Astrocyte of the hippocampus (primary cell): ENCODE results near the gene MAPKAPK3.

Experiments used
- DNase-seq: peaks from one replicate; pipeline ENCODE4 v3.0.0; 2011; ENCODE audit warnings: low read depth, low spot score

Gene MAPKAPK3

DNA sequence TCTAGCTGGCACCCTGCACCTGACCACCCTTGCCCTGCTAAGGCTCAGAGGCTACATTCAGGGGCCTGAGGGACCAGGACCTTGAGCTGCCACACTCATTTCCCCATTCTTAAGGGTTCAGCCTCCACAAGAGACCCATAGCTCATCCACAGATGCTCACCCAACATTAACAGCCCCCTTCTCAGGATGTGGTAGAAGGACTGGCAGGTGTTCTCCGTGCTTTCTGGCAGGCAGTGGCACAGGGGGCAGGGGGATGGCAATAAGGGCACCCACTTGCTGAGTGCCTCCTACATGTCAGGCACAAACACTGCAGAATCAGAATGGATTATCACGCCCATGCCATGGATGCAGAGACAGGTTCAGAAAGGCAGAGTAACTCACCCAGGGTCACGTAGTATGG lies 9.4 kb downstream of the MAPKAPK3 start:
- no peak for DNase-seq

DNA sequence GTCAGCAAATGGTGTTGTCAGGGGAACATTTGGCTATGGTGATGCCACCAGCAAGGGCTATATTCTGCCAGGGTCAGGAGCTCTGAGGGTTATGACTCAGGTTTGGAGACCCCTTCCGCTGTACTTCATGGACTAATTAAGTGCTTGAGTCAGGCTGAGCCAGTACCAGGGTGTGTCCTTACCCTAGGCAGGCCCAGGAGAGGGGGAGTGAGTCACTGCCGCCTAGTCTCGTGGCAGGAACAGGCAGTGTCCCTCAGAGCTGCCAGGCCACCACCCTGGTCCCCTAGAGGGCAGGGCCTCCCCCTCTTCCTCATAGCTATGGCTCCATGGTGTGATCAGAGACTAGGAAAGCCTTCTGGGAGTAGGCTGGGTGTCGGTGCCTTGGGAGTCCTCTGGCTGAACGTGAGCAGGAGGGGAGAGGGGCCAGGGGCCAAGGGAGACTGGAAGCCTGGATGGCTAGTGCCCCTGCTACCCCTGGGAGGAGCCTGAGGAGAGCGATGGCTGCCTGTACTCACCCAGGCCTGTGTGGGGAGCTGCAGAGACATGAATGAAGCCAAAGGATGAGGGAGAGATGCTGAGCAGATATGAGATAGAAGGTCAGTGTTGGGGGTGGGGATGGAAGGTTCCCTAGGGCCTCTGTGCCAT lies 10.6 kb downstream of the MAPKAPK3 start:
- peak; percentile 79 for DNase-seq

DNA sequence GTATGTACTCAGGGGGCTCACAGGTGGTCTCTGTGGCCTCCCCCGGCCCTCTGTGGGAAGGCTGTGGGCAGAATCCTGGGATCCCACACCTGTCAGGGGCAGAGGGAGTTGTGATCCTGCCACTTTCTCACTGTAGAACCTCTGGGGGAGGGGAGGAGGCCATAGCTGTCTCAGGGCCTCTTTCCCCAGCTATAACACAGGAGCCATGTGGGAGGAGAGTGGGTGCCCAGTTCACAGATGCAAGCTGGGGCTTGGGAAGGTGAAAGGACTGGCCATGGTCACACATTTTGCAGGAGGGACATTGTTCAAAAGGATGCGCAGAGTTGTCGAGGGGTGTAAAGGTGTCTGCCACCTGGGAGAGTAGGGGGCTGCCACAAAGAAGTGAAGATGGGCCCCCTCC lies 11.7 kb downstream of the MAPKAPK3 start:
- no peak for DNase-seq

DNA sequence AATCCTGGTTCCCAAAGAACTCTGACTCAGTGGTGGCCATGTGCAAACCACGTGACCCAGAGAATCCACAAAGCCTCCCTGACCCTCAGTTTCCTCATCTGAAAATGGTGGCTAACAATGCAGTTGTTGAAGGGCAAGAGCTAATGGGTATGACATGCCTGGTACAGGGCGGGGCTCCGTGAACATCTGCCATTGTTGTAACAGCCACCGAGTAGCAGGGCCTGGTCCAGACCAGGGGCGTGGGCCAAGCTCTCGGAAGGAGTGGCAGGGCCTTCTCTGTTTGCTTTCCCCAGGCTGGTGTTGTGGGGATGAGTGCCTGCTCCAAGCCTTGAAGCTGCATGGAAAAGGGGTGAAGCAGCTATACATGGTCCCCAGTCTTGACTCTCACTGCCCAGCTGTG lies 13.4 kb downstream of the MAPKAPK3 start:
- no peak for DNase-seq

DNA sequence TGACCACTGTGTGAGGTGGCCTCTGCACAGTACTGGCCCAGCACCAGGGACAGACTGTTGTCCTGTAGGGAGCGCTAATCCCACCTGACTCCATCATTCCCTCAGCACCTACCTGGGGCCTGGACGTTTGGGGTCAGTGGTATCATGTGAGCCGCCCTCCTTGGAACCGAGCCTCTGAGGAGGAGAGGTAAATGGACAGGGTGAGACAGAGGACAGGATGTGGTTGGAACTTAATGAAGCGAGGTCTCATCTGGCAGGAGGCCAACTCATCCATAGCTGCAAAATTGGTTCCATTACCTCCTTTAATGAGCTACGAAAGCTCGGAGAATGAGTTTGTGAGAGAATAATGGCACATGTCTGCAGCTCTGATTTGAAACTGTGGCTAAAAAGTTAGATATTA lies 13.9 kb downstream of the MAPKAPK3 start:
- peak; percentile 71 for DNase-seq

DNA sequence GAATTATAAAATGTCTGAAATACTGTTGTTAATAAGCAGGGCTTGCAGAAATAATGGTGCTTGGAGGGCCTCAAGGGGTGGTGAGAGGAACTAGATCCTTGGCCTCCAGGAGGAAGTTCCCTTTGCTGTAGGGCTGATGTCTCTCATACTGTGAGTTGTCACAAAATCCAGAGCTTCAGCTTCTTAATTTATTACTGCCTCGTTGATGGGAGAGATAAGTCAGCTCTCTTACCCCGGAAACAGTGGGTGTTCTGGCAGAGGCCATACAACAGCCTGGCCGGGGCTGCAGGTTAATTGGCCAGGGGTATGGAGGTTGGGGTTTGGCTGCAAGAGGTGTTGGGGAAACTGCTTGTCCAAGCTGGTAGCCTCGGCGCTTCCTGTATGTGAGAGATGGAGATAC lies 15.5 kb downstream of the MAPKAPK3 start:
- no peak for DNase-seq

DNA sequence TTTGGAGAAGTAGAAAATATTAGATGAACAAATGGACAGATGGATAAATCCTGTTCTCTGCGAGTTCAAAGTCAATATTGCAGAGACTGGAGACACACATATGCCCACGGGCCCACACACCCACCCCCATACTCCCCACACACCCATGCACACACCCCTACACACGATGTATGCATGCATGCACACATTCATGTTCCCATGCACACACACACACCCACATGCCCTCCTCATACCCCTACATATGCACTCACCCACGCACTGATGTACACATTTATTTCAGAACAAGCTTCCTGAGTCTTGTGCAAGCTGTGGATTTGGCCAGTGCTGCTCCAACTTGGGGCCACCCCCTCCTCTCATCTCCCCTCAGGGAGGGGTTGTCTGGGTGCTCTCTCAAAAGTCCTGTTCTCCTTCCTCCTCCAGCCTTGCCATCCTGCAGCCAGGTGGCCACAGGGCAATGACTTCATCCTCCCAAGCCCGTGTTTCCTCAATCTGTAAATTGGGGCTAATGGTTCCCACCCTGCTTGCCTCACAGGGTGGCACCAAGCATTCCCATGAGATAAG lies 16.4 kb downstream of the MAPKAPK3 start:
- DNase-seq = no peak

DNA sequence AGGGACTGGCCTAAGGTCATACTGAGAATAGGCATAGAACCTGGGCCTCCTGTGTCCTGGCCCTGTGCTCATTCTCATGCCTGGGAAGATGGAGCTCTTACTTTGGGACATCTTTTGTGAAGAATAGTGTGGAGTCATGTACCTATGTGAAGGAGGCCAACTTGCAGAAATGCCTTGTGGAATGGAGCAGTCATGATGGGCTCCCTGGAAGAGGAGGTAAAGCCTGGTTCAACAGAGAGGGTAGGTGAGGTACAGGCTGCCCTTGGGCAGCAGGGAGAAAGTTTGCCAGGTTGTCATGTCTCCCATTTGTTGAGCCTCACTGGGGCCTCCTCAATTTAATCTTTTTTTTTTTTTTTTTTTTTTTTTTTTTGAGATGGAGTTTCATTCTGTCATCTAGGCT lies 18.1 kb downstream of the MAPKAPK3 start:
- no peak for DNase-seq

DNA sequence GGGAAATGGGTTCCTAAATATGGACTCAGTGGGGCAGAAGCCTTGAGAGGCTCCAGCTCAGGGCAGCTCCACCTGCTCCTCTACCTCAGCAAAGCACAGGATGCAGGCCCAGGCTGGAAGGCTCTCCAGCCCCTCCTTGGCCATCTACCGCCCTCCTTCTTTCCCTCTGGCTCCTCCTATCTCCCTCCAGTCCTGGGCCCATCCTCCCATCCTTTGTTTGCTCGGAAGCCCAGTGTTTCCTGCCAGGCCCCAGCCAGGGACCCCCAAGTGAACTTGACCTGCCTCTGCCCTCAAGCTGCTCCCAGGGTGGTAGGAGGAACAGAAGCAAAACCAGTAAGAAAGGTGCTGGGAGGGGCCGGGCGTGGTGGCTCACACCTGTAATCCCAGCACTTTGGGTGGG lies 20.1 kb downstream of the MAPKAPK3 start:
- no peak for DNase-seq

DNA sequence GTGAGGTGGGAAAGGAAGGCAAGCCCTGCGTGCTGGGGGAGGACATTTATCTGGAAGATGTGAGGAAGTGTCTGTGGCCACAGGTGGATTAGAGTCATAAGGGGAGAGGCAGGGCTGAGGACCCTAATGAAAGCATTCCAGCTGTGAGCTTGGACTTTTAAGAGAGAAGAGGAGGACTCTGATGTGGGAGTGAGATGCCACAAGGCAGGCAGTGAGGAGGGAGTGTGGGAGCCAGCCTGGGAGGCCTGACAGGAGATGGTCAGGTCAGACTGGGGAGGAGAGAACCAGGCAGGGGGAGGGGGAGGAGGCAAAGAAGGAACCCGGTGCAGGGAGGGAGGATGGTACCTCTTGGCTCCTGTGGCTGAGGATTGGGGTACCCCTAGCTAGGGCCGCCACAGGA lies 21.0 kb downstream of the MAPKAPK3 start:
- DNase-seq = no peak

DNA sequence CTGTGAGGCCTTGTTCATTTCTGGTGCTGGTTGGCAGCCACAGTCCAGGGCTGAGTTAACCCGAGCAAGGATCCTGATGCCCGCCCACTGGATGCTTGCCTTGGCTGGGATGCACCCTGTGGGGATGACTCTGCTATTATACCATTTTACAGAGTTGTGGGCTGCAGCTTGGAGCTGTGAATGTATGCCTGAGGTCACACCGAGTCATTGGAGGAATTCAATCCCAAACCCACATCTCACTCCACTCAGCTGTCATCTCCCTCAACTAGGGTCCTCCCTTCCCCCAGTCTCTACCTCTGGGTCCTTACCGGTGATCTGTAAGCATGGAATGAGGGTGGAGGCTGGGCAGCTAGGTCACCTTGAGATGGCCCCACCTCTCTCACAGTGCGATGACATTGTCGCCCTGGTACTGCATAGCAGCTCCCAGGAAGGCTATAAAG lies 22.1 kb downstream of the MAPKAPK3 start:
- DNase-seq = peak; percentile 72

DNA sequence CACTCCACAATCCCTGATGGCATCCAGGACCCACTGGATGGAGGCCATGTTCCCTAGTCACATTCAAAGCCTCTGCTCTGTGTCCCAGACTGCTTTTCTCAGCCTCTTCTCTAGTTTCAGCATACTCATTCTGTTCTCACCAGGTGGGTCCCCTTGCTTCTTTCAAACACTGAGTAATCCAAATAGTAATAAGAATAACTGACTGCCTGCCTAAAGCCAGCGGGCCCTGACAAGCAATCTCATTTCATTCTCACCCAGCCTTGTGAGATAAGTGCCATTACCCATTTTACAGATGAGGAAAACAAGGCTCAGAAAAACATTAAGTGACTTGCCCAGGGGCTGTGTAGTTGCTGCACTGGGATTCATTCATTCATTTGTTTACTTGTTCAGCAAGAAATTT lies 25.4 kb downstream of the MAPKAPK3 start:
- no peak for DNase-seq

DNA sequence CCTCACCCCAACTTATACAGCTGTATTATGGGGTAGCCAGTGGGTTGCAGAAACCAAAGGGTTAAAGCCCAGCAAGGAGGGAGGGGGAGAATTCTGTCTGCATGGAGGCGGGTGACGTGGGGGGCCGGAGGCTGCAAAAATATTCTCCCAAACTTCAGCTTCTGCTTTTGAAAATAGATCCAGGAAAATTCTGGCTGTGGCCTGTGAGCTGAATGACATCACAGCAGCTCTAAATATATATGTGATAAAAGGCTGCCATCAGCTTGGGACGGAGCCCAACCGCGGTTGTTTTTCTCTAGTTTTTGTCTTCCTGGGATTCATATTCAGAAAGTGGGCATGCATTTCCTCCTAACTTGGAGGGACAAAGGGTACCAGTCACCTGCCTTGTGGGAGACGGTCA lies 27.6 kb downstream of the MAPKAPK3 start:
- DNase-seq = no peak

DNA sequence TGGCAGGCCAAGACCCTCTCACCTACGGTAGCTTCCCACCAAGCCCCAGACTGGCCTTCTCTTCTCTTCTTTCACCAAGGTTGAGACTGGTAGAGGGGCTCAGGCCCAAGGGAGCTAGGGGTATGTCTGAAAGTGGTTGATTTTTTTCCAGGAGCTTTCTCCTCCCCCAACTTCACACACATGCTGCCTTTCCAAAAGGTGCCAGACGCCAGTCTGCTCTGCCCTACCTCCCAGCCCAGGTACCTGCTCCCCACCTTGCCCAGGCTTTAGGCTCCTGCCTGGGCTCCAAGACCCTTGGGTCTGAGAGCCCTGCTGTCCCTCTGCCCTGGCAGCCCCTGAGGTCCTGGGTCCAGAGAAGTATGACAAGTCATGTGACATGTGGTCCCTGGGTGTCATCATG lies 28.4 kb downstream of the MAPKAPK3 start:
- DNase-seq = no peak

DNA sequence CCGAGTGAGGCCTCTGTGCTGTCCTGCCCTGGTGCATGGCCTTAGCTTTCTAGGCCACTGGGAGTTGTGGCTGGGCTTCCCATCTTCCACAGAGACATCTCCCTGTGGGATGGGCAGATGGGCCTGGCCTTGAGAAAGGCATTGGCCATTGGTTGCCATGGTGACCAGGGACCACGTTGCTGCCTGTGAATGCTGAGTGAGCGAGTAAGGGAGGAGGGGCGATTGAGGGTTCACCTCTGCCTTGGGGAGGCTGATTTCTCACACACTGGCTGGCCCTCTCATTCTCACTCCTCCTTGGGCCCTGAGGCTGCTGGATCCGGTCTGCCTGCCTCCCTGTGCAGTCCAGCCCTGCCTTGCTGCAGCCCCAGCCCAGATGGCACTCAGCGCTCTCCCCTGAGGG lies 31.4 kb downstream of the MAPKAPK3 start:
- no peak for DNase-seq

DNA sequence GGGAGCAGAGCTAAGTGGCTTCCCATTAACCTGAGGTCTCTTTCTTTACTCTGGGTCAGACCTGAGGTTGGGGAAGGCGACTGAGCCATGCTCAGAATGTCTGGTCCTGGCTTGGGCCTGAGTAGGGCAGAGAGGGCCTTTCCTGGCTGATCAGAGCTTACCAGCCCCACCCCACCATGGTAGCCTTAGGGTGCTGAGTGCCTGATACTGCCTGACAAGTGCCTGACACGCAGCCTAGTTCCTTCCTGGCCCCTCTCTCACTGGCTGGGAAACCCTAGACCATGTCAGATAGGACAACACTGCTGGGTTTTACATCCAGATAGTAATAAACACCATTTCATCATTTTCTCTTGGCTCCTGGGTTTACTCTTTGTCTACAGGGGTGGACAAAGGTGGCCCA lies 32.0 kb downstream of the MAPKAPK3 start:
- DNase-seq = no peak

DNA sequence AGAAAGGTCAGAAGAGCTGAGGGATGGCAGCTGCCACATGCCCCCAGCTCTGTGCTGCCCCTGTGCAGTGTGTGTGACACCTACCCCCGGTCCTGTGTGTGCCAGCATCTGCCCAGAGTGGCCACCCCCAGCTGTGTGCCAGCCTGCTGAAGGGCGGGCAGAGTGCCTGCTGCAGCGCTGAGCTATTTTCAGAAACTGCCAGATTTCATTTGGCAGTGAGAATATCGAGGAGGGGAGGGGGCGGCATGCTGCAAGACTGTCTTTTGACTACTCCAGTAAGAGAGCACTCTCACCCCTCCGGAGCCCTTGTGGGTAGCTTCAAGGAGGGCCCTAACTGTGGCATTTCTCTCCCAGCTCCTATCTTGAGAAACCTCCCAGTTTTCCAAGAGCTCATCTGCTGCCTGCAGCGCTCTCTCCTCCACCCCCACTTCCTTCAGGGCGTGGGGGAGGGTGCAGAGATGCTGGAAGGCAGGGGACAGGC lies 32.5 kb downstream of the MAPKAPK3 start:
- no peak for DNase-seq

DNA sequence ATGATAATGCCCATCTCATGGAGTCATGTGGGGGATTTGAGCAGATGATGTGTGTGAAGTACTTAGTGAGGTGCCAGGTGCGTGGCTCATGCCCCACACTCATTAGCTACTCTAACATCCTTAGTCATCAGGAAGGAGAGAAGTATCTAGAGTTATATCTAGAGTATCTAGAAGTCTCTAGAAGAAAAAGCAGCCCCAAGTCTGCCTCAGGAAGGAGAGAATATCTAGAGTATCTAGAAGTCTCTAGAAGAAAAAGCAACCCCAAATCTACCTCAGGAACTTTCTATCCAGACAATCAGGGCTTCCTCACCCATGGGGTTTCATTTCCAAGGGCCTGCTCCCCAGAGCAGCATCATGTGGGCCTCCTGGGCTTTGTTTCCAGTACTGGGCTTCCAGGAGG lies 33.1 kb downstream of the MAPKAPK3 start:
- no peak for DNase-seq

DNA sequence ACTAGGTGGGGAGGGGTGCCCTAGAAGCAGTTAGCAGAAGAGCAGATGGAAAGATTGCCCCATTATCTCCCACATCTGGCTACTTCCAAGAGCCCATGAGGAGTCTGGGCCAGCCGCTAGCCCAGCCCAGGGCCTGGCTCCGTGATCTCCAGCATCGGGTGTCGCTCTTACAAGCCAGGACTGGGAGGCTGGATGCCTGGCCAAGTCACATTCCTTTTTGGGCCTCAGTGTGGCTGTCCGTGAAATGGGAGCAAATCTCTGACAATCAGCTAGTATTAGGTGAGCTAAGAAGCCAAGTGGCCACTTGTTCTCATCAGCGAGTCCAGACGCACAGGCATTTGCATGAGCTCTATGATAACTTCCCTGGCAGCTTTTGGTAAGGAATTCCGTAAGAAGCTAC lies 34.5 kb downstream of the MAPKAPK3 start:
- no peak for DNase-seq

DNA sequence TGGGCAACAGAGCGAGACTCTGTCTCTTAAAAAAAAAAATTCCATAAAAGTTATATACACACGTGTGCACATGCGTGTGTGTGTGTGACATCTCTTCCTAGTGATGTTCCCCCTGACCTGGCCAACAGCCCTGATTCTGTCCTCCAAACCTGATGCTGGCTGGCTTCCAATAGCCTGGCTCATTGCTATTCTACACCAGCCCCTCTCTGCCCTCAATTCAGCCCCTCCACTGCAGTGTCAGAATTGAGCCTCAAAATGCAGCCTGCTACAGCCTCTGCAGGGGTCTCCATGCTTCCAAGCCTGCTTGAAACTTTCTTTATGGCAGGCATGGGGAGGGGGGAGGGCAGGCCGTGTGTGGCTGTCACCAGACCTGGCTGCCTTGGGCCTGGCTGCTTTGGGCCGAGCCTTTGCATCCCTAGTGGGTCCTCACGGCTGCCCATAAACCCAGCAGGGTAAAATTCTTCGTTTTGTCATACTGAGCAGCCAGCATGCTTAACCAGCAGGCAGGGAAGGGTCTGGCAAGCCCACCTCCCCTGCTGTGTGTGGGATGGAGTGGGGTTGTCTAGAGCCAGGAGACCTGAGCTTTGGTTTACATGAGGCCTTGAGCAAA lies 35.1 kb downstream of the MAPKAPK3 start:
- no peak for DNase-seq

DNA sequence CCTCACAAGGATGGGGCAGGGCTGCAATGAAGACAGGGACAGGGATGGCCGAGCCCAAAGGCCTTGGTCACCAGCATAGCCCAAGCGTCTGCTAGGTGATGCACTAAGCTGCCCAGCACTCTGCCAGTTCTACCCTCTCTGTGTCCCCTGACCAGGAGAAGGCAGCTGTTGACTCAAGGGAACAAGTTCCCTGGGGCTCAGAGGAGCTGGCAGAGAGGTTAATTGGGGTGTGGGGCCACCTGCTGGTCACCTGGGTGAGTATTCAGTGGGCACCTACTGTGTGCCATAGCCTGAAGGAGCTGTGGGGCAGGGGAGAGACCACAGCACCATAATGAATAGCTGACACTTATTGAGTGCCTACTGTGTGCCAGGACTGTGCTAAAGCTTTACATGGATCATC lies 35.8 kb downstream of the MAPKAPK3 start:
- peak; percentile 44 for DNase-seq

DNA sequence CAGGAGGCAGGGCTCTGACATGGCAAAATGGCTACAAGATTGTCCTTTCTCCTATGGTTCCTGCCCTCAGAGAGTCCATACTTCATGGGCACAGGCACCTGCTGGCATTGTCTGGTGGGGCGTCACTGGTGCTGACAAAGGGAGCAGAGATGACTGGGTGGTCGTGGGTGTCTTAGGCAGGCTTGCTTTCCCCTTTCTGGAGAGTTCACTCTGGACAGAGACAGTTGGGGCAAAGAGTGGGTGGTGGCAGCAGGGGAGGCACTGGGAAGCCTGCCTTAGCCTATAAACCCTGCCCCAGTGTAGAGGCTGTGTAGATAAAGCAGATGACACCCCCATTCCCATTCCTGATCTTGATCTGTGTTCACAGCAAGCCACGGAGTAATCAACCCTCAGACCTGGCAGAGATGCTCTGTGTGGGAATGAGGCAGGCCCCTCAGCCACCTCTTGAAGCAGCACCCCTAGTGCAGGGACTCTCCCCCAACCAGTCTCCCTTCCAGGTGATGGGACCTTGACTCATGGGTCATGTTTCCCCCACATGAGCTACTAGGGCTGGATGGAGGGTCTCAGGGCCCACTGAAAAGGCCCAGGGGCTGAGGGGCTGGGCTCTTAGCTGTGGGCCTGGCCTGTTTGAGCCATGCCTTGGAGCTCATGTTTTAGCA lies 37.1 kb downstream of the MAPKAPK3 start:
- DNase-seq = no peak
